ENCODE data around the gene GFI1B.

GRCh38 chr9:133026426-133026825, 47.9 kb downstream of the GFI1B start:
- TF ChIP-seq POLR2AphosphoS5 (IDR thresholded peaks at IDR 0.05; ENCODE audit: low read depth, low read length), result no peak
- no peak for TF ChIP-seq POLR2A (IDR thresholded peaks at IDR 0.05; ENCODE audit: low read depth, low read length)
